ENCODE results near the gene C3. TPM values are rescaled to one million over a fixed set of nuclear protein-coding genes. Genes with fewer than 3 reads are reported as not detected.

C3 gene
- polyA plus RNA-seq, 3 donors = 2.4 to 5.3 (median 3.2) TPM

- Mint-ChIP-seq H3K27ac (peak overlapping the region in 4 of 7 donors; percentile 16 to 87 (median 32)), H3K27me3 (ENCODE audit: low read depth in 3 of 3) (peaks cover 9 to 17% (median 12%) of the 10 kb centered on the region in 3 donors), H3K36me3 (no peaks in the 10 kb centered on the region), H3K9me3 (peaks cover 0 to 6% (median 0%) of the 10 kb centered on the region in 7 donors), H3K4me1 (peaks cover 49% of the 10 kb centered on the region), H3K4me3 (no peak overlapping the region)
- no peak for TF ChIP-seq CTCF (IDR thresholded peaks at IDR 0.05)
- Histone ChIP-seq H3K79me2 (ENCODE audit: insufficient read depth, low read length) (no peaks in the 10 kb centered on the region), H3K9me3 (replicated peaks in 1 of 2; ENCODE audit: control insufficient read depth in 1 of 2, insufficient read depth in 1 of 2, low read length in 2 of 2) (no peaks in the 10 kb centered on the region), H3K9ac (ENCODE audit: insufficient read depth, low read length, poor library complexity, severe bottlenecking) (no peak overlapping the region), H3K4me3 (replicated peaks in 1 of 3; ENCODE audit: low read depth in 2 of 3, low read length in 3 of 3) (no peak overlapping the region), H2AFZ (ENCODE audit: insufficient read depth, low read depth, low read length, poor library complexity, severe bottlenecking) (no peak overlapping the region), H3K4me1 (ENCODE audit: control insufficient read depth in 1 of 2, insufficient read depth in 2 of 2, low read length in 2 of 2) (peaks cover 46 to 56% of the 10 kb centered on the region in 2 donors), H3K4me2 (replicated peaks; ENCODE audit: extremely low read depth, low read length, poor library complexity, severe bottlenecking) (no peak overlapping the region), H3K27me3 (ENCODE audit: control insufficient read depth in 2 of 2, insufficient read depth in 2 of 2, low read length in 2 of 2) (peaks cover 0 to 5% of the 10 kb centered on the region in 2 donors), H3K36me3 (replicated peaks in 1 of 2; ENCODE audit: control insufficient read depth in 1 of 2, insufficient read depth in 2 of 2, low read length in 2 of 2) (no peaks in the 10 kb centered on the region), H3K27ac (ENCODE audit: low read depth in 1 of 2, low read length in 2 of 2) (no peak overlapping the region), H4K20me1 (ENCODE audit: insufficient read depth, low read length) (no peaks in the 10 kb centered on the region)
- intact Hi-C loops (cut with micrococcal nuclease) = no loop called here
- 91% methylated on average over 6 of the region's 6 CpGs for WGBS (ENCODE audit: insufficient coverage)
- DNase-seq = no peak
These were observed 949 bp downstream of the C3 start for GRCh38 chr19:6719540-6719861.

- H3K27ac Mint-ChIP-seq = peak overlapping the region in 3 of 7 donors; percentile 16 to 43 (median 20)
- H2AFZ ChIP-seq (ENCODE audit: insufficient read depth, low read depth, low read length, poor library complexity, severe bottlenecking) = no peak overlapping the region
- intact Hi-C loops (cut with micrococcal nuclease) = no loop called here
These were observed 1.5 kb downstream of the C3 start for GRCh38 chr19:6718741-6719539.

More at GRCh38 chr19:6718741-6719539, 1.5 kb downstream of the C3 start:
- Mint-ChIP-seq H3K27me3 (ENCODE audit: low read depth in 3 of 3) (peaks cover 12 to 20% (median 13%) of the 10 kb centered on the region in 3 donors), H3K4me1 (peaks cover 44% of the 10 kb centered on the region), H3K9me3 (peaks cover 0 to 6% (median 0%) of the 10 kb centered on the region in 7 donors), H3K36me3 (no peaks in the 10 kb centered on the region), H3K4me3 (no peak overlapping the region)
- Histone ChIP-seq H3K4me3 (replicated peaks in 1 of 3; ENCODE audit: low read depth in 2 of 3, low read length in 3 of 3) (no peak overlapping the region), H3K9ac (ENCODE audit: insufficient read depth, low read length, poor library complexity, severe bottlenecking) (no peak overlapping the region), H3K79me2 (ENCODE audit: insufficient read depth, low read length) (no peaks in the 10 kb centered on the region), H4K20me1 (ENCODE audit: insufficient read depth, low read length) (no peaks in the 10 kb centered on the region), H3K36me3 (replicated peaks in 1 of 2; ENCODE audit: control insufficient read depth in 1 of 2, insufficient read depth in 2 of 2, low read length in 2 of 2) (no peaks in the 10 kb centered on the region), H3K4me2 (replicated peaks; ENCODE audit: extremely low read depth, low read length, poor library complexity, severe bottlenecking) (no peak overlapping the region), H3K27me3 (ENCODE audit: control insufficient read depth in 2 of 2, insufficient read depth in 2 of 2, low read length in 2 of 2) (peaks cover 0 to 5% of the 10 kb centered on the region in 2 donors), H3K4me1 (ENCODE audit: control insufficient read depth in 1 of 2, insufficient read depth in 2 of 2, low read length in 2 of 2) (peaks cover 41 to 50% of the 10 kb centered on the region in 2 donors), H3K27ac (ENCODE audit: low read depth in 1 of 2, low read length in 2 of 2) (no peak overlapping the region), H3K9me3 (replicated peaks in 1 of 2; ENCODE audit: control insufficient read depth in 1 of 2, insufficient read depth in 1 of 2, low read length in 2 of 2) (no peaks in the 10 kb centered on the region)
- TF ChIP-seq CTCF (IDR thresholded peaks at IDR 0.05) = no peak
- WGBS (ENCODE audit: insufficient coverage) = 88% methylated on average over 21 of the region's 21 CpGs
- DNase-seq = peak in 1 of 3 donors; percentile 49

All from CD14-positive monocyte (primary cell).